ENCODE results near the gene LRRC31.

- TF ChIP-seq CTCF (conservative IDR thresholded peaks at IDR 0.05 in 1 of 2, IDR thresholded peaks at IDR 0.05 in 1 of 2; ENCODE audit: extremely low read depth in 1 of 2, insufficient read depth in 1 of 2, low read depth in 1 of 2, low read length in 2 of 2) (no peak), EZH2 (IDR thresholded peaks at IDR 0.05; ENCODE audit: borderline replicate concordance, low read length) (no peak)
Observed at GRCh38 chr3:169836942-169837275, 32.8 kb downstream of the LRRC31 start.
